ENCODE measurements around the gene MCUB. TPM values are rescaled to one million over a fixed set of nuclear protein-coding genes. Genes with fewer than 3 reads are reported as not detected.
A peak's percentile ranks its signal among the peaks of the same experiment; 100 is the strongest.

Gene MCUB
- total RNA-seq, 1 experiment from 2014 or later: 14.8 TPM

DNA sequence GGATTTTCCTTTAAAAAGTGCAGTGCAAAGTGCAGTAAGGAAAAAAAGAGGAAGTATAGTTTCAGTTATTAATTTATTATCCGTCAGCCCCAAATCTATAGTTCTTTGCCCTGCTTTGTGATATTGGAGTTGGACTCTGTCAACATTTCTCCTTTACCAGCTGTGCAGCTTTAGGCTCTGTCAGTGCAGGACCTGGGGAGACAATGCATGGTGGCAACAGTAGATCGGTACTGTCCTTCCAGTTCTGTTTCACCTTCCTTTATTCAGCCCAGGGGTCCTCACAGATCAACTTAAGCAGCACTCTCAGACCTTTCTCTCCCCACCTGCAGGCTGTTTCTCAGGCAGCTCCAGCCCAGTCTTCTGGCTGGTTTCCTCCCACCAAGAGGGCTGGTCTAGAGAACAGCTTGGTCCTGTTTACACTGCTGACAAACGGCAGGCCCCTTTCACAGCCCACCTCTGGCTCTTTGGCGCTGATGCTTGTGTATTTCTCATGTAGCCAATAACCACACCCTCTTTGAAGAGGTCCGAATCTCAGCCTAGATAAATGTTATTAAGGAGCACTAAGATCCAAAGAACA lies 71.6 kb downstream of the MCUB start:
- H3K27me3 Mint-ChIP-seq (ENCODE audit: low read depth): no peaks in the 10 kb centered on the region
- no peak overlapping the region for H3K4ac ChIP-seq (ENCODE audit: low read depth, low read length)
- H3K4me1 ChIP-seq (ENCODE audit: insufficient read depth, low read length): no peaks in the 10 kb centered on the region; the same call in 1 of the 2 replicates
- WGBS (ENCODE audit: extremely low coverage, insufficient read length, low lambda C conversion rate): no CpG with 5 or more reads among the region's 5 CpGs
- no peak overlapping the region for H3K56ac ChIP-seq (ENCODE audit: insufficient read length, low read depth, low read length)
- H3K4me2 ChIP-seq (ENCODE audit: insufficient read depth, insufficient read length, low read length): no peak overlapping the region
- TF ChIP-seq, protein P1, sequence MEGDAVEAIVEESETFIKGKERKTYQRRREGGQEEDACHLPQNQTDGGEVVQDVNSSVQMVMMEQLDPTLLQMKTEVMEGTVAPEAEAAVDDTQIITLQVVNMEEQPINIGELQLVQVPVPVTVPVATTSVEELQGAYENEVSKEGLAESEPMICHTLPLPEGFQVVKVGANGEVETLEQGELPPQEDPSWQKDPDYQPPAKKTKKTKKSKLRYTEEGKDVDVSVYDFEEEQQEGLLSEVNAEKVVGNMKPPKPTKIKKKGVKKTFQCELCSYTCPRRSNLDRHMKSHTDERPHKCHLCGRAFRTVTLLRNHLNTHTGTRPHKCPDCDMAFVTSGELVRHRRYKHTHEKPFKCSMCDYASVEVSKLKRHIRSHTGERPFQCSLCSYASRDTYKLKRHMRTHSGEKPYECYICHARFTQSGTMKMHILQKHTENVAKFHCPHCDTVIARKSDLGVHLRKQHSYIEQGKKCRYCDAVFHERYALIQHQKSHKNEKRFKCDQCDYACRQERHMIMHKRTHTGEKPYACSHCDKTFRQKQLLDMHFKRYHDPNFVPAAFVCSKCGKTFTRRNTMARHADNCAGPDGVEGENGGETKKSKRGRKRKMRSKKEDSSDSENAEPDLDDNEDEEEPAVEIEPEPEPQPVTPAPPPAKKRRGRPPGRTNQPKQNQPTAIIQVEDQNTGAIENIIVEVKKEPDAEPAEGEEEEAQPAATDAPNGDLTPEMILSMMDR (conservative IDR thresholded peaks at IDR 0.05): no peak
- peaks cover 0 to 6% of the 10 kb centered on the region in 2 experiments; a peak in 2 of 5 replicates for H3K9me3 Mint-ChIP-seq
- H3K9me3 ChIP-seq (ENCODE audit: control insufficient read depth, low read depth, low read length): no peaks in the 10 kb centered on the region
- H3K14ac ChIP-seq (ENCODE audit: insufficient read depth, low read length): no peak overlapping the region
- no peak overlapping the region for H2AK5ac ChIP-seq (ENCODE audit: insufficient read length, low read length)
- H3K27ac ChIP-seq (ENCODE audit: insufficient read length, low read depth, low read length): no peak overlapping the region
- peak overlapping the region in 1 of 3 experiments; percentile 71; a peak in 3 of 7 replicates for H3K27ac Mint-ChIP-seq
- H4K5ac ChIP-seq (ENCODE audit: insufficient read length, low read depth, low read length): no peak overlapping the region
- no peak overlapping the region for H2BK12ac ChIP-seq (ENCODE audit: insufficient read length, low read depth, low read length)
- H4K91ac ChIP-seq (ENCODE audit: insufficient read length, low read depth, low read length): no peak overlapping the region
- no peak overlapping the region for H3K9ac ChIP-seq (ENCODE audit: extremely low read depth, insufficient read length, low read length)
- no peak overlapping the region for H2BK20ac ChIP-seq (ENCODE audit: low read depth, low read length, poor library complexity, severe bottlenecking)
- no peak overlapping the region for H2BK120ac ChIP-seq (ENCODE audit: low read depth, low read length, poor library complexity, severe bottlenecking)
- H3K23me2 ChIP-seq (ENCODE audit: insufficient read length, low read depth, low read length, poor library complexity, severe bottlenecking): no peaks in the 10 kb centered on the region
- DNase-seq: peak; percentile 47
- no peaks in the 10 kb centered on the region for H3K27me3 ChIP-seq (ENCODE audit: insufficient read depth, low read length)
- H3K4me1 Mint-ChIP-seq: peaks cover 13 to 15% of the 10 kb centered on the region in 2 experiments
- H3K36me3 Mint-ChIP-seq (ENCODE audit: insufficient read depth in 1 of 3, low read depth in 3 of 3): no peaks in the 10 kb centered on the region
- no peak overlapping the region for H3K4me3 Mint-ChIP-seq
- no peaks in the 10 kb centered on the region for H3K79me2 ChIP-seq (ENCODE audit: insufficient read depth, low read length)
- no peak overlapping the region for H3K18ac ChIP-seq (ENCODE audit: insufficient read length, low read depth, low read length)
- H2AFZ ChIP-seq (ENCODE audit: low read length): no peak overlapping the region
- H3K23ac ChIP-seq (ENCODE audit: insufficient read length, low read depth, low read length): no peak overlapping the region
- H4K8ac ChIP-seq (replicated peaks; ENCODE audit: insufficient read length, low read depth, low read length): no peak overlapping the region
- no peak overlapping the region for H2BK15ac ChIP-seq (ENCODE audit: low read depth, low read length)
- H3T11ph ChIP-seq (ENCODE audit: low read length): no peak overlapping the region
- no peaks in the 10 kb centered on the region for H4K20me1 ChIP-seq (ENCODE audit: control insufficient read depth, insufficient read depth, insufficient read length)
- no peaks in the 10 kb centered on the region for H3K79me1 ChIP-seq (ENCODE audit: insufficient read depth, low read depth, low read length, poor library complexity, severe bottlenecking)
- no peak overlapping the region for H2BK5ac ChIP-seq (ENCODE audit: insufficient read length, low read length)

Measured in H9 (cell line).